ENCODE results near the gene ZRANB3.

GRCh38 chr2:135093670-135094330 is 437.2 kb downstream of the ZRANB3 start:
- TF ChIP-seq ZNF121 (CRISPR knock-in tag; IDR thresholded peaks at IDR 0.05) (no peak), SP1 (CRISPR knock-in tag; conservative IDR thresholded peaks at IDR 0.05) (no peak)
